ENCODE results near the gene RAP2C.

RAP2C gene

DNA sequence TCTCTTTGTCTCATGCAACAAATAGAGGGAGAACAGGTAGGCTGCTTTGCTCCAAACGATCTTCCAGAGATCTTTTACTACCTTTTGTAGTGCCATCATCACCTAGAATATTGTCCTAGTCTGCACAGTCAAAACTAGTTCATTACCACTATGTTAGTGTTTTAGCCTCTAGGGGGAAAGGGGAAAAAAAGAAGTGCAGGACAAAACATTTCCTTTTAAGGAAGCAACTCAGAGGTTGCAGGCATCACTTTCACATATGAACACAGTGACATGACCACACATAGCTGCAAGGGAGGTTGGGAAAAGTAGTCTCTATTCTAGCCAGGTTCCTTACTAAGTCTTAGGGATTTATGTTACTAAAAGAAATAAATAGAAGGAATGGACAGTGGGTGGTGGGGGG lies 39.3 kb upstream of the RAP2C start:
- H2BK15ac ChIP-seq (ENCODE audit: low read depth, poor library complexity, severe bottlenecking) = no peak overlapping the region
- no peak overlapping the region for H4K91ac ChIP-seq (ENCODE audit: low read length)
- no peak overlapping the region for H3K9ac ChIP-seq (ENCODE audit: low read length)
- H3K36me3 ChIP-seq (ENCODE audit: control insufficient read depth in 1 of 2, insufficient read depth in 2 of 2, low read depth in 1 of 2, low read length in 2 of 2) = no peaks in the 10 kb centered on the region
- H3K4me3 ChIP-seq (ENCODE audit: insufficient read depth in 1 of 2, low read depth in 1 of 2, low read length in 2 of 2) = no peak overlapping the region
- no peak overlapping the region for H2BK120ac ChIP-seq (ENCODE audit: low read depth, low read length)
- no peak overlapping the region for H4K8ac ChIP-seq (ENCODE audit: low read length)
- no peaks in the 10 kb centered on the region for H3K9me3 ChIP-seq (ENCODE audit: control insufficient read depth, low read length)
- no peak overlapping the region for H3K4me2 ChIP-seq (ENCODE audit: low read length, poor library complexity, severe bottlenecking)
- no peak overlapping the region for H3K4ac ChIP-seq (ENCODE audit: low read depth in 1 of 2, low read length in 2 of 2)
- H3K23ac ChIP-seq (ENCODE audit: low read length in 2 of 2) = no peak overlapping the region
- no peak for DNase-seq
- no peak overlapping the region for H3K27ac ChIP-seq (ENCODE audit: low read length, poor library complexity, severe bottlenecking)
- H3K18ac ChIP-seq (ENCODE audit: low read depth in 1 of 2, low read length in 2 of 2) = no peak overlapping the region
- no peak overlapping the region for H2BK5ac ChIP-seq (ENCODE audit: low read depth, low read length, poor library complexity, severe bottlenecking)
- WGBS = no CpG with 5 or more reads among the region's 1 CpG
- no peaks in the 10 kb centered on the region for H3K4me1 ChIP-seq (ENCODE audit: control insufficient read depth, insufficient read depth, low read depth, low read length)
- no peak overlapping the region for H2AFZ ChIP-seq (ENCODE audit: low read depth, low read length)
- no peaks in the 10 kb centered on the region for H3K79me1 ChIP-seq (replicated peaks; ENCODE audit: low read length, poor library complexity, severe bottlenecking)
- no peak overlapping the region for H3K14ac ChIP-seq (ENCODE audit: low read length in 2 of 2)
- no peaks in the 10 kb centered on the region for H3K27me3 ChIP-seq (ENCODE audit: control insufficient read depth in 1 of 2, insufficient read depth in 1 of 2, low read length in 2 of 2)
- H2BK12ac ChIP-seq (ENCODE audit: low read length in 2 of 2) = no peak overlapping the region
- no peak overlapping the region for H2AK5ac ChIP-seq (ENCODE audit: low read length, severe bottlenecking)

DNA sequence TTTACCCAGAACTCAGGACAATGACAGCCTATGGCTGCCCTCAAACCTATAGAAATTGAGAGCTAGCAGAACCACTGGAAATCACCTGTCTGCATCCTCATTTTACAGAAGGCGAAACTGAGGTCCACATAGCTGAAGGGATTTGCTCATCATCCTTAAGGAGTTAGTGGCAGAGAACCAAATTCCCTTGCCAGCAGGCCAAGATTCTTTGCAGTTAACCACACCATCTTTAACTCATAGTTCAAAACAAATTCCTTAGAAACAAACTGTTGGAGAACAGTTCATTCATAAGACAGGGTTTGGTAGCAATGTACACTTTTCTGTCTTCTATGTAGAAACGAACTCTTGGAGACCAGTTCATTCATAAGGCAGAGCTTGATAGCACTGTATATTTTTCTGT lies 37.9 kb upstream of the RAP2C start:
- WGBS = 96% methylated on average over 2 of the region's 2 CpGs
- H3K4me2 ChIP-seq (ENCODE audit: low read length, poor library complexity, severe bottlenecking) = no peak overlapping the region
- H3K23ac ChIP-seq (ENCODE audit: low read length in 2 of 2) = no peak overlapping the region
- H4K8ac ChIP-seq (ENCODE audit: low read length) = no peak overlapping the region
- H3K4me3 ChIP-seq (ENCODE audit: insufficient read depth in 1 of 2, low read depth in 1 of 2, low read length in 2 of 2) = no peak overlapping the region
- no peak overlapping the region for H4K91ac ChIP-seq (ENCODE audit: low read length)
- no peak overlapping the region for H2BK5ac ChIP-seq (ENCODE audit: low read depth, low read length, poor library complexity, severe bottlenecking)
- no peak for DNase-seq
- no peak overlapping the region for H2AK5ac ChIP-seq (ENCODE audit: low read length, severe bottlenecking)
- H3K36me3 ChIP-seq (ENCODE audit: control insufficient read depth in 1 of 2, insufficient read depth in 2 of 2, low read depth in 1 of 2, low read length in 2 of 2) = no peaks in the 10 kb centered on the region
- no peak overlapping the region for H3K14ac ChIP-seq (ENCODE audit: low read length in 2 of 2)
- H2BK12ac ChIP-seq (ENCODE audit: low read length in 2 of 2) = no peak overlapping the region
- H3K79me1 ChIP-seq (replicated peaks; ENCODE audit: low read length, poor library complexity, severe bottlenecking) = no peaks in the 10 kb centered on the region
- H2BK15ac ChIP-seq (ENCODE audit: low read depth, poor library complexity, severe bottlenecking) = no peak overlapping the region
- H3K4me1 ChIP-seq (ENCODE audit: control insufficient read depth, insufficient read depth, low read depth, low read length) = no peaks in the 10 kb centered on the region
- H3K18ac ChIP-seq (ENCODE audit: low read depth in 1 of 2, low read length in 2 of 2) = no peak overlapping the region
- H2BK120ac ChIP-seq (ENCODE audit: low read depth, low read length) = no peak overlapping the region
- no peaks in the 10 kb centered on the region for H3K27me3 ChIP-seq (ENCODE audit: control insufficient read depth in 1 of 2, insufficient read depth in 1 of 2, low read length in 2 of 2)
- no peaks in the 10 kb centered on the region for H3K9me3 ChIP-seq (ENCODE audit: control insufficient read depth, low read length)
- no peak overlapping the region for H3K27ac ChIP-seq (ENCODE audit: low read length, poor library complexity, severe bottlenecking)
- no peak overlapping the region for H2AFZ ChIP-seq (ENCODE audit: low read depth, low read length)
- no peak overlapping the region for H3K4ac ChIP-seq (ENCODE audit: low read depth in 1 of 2, low read length in 2 of 2)
- H3K9ac ChIP-seq (ENCODE audit: low read length) = no peak overlapping the region

DNA sequence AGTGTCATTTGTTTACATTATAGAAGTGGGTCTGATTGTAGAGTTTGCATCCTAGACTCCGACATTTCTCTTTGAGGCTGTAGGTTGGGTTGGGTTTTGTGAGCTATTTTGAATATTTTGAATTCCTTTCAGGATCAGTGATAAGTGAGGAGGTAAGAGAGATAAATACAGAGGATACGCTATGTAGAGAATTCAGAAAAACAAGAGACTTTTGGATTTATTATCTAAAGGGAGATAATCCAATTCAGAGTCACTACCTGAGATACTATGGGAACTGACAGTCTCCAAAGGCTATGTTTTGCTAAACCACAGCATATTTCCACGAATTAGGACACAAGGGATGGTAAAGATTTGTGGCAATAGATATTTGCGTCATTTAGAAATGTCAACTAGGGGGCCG lies 16.9 kb upstream of the RAP2C start:
- H3K27ac ChIP-seq (ENCODE audit: low read length, poor library complexity, severe bottlenecking) = no peak overlapping the region
- H3K14ac ChIP-seq (ENCODE audit: low read length in 2 of 2) = no peak overlapping the region
- no peak for DNase-seq
- no peaks in the 10 kb centered on the region for H3K9me3 ChIP-seq (ENCODE audit: control insufficient read depth, low read length)
- no peak overlapping the region for H4K8ac ChIP-seq (ENCODE audit: low read length)
- H2AFZ ChIP-seq (ENCODE audit: low read depth, low read length) = no peak overlapping the region
- no peak overlapping the region for H3K4ac ChIP-seq (ENCODE audit: low read depth in 1 of 2, low read length in 2 of 2)
- H3K23ac ChIP-seq (ENCODE audit: low read length in 2 of 2) = no peak overlapping the region
- no peaks in the 10 kb centered on the region for H3K27me3 ChIP-seq (ENCODE audit: control insufficient read depth in 1 of 2, insufficient read depth in 1 of 2, low read length in 2 of 2)
- H2AK5ac ChIP-seq (ENCODE audit: low read length, severe bottlenecking) = no peak overlapping the region
- H2BK120ac ChIP-seq (ENCODE audit: low read depth, low read length) = no peak overlapping the region
- no peak overlapping the region for H3K9ac ChIP-seq (ENCODE audit: low read length)
- H3K4me2 ChIP-seq (ENCODE audit: low read length, poor library complexity, severe bottlenecking) = no peak overlapping the region
- WGBS = 13% methylated on average over 1 of the region's 5 CpGs
- H4K91ac ChIP-seq (ENCODE audit: low read length) = no peak overlapping the region
- no peaks in the 10 kb centered on the region for H3K36me3 ChIP-seq (ENCODE audit: control insufficient read depth in 1 of 2, insufficient read depth in 2 of 2, low read depth in 1 of 2, low read length in 2 of 2)
- no peak overlapping the region for H2BK12ac ChIP-seq (ENCODE audit: low read length in 2 of 2)
- H3K4me3 ChIP-seq (ENCODE audit: insufficient read depth in 1 of 2, low read depth in 1 of 2, low read length in 2 of 2) = no peak overlapping the region
- H2BK5ac ChIP-seq (ENCODE audit: low read depth, low read length, poor library complexity, severe bottlenecking) = no peak overlapping the region
- no peaks in the 10 kb centered on the region for H3K79me1 ChIP-seq (replicated peaks; ENCODE audit: low read length, poor library complexity, severe bottlenecking)
- H2BK15ac ChIP-seq (ENCODE audit: low read depth, poor library complexity, severe bottlenecking) = no peak overlapping the region
- H3K4me1 ChIP-seq (ENCODE audit: control insufficient read depth, insufficient read depth, low read depth, low read length) = no peaks in the 10 kb centered on the region
- H3K18ac ChIP-seq (ENCODE audit: low read depth in 1 of 2, low read length in 2 of 2) = no peak overlapping the region

DNA sequence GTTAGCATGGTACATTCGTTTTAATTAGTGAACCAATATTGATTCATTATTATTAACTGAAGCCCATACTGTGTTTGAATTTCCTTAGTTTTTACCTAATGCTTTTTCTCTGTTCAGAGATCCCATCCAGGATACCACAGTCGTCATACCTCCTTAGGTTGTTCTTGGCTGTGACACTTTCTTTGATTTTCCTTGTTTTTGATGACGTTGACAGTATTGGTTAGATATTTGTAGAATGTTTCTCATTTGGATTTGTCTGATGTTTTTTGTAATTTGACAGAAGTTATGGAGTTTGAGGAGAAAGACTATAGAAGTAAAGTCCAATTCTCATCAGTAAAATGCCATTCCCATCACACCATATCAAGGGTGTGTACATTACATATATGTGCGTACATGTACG lies 16.2 kb upstream of the RAP2C start:
- WGBS = no CpG with 5 or more reads among the region's 5 CpGs

More for the DNA sequence above, 16.2 kb upstream of the RAP2C start:
- H3K9me3 ChIP-seq (ENCODE audit: control insufficient read depth, low read length) = no peaks in the 10 kb centered on the region
- no peak overlapping the region for H3K14ac ChIP-seq (ENCODE audit: low read length in 2 of 2)
- H3K79me1 ChIP-seq (replicated peaks; ENCODE audit: low read length, poor library complexity, severe bottlenecking) = no peaks in the 10 kb centered on the region
- H3K4me3 ChIP-seq (ENCODE audit: insufficient read depth in 1 of 2, low read depth in 1 of 2, low read length in 2 of 2) = no peak overlapping the region
- H2BK12ac ChIP-seq (ENCODE audit: low read length in 2 of 2) = no peak overlapping the region
- H3K18ac ChIP-seq (ENCODE audit: low read depth in 1 of 2, low read length in 2 of 2) = no peak overlapping the region
- H3K4me1 ChIP-seq (ENCODE audit: control insufficient read depth, insufficient read depth, low read depth, low read length) = no peaks in the 10 kb centered on the region
- H2AFZ ChIP-seq (ENCODE audit: low read depth, low read length) = no peak overlapping the region
- no peak overlapping the region for H3K23ac ChIP-seq (ENCODE audit: low read length in 2 of 2)
- no peaks in the 10 kb centered on the region for H3K36me3 ChIP-seq (ENCODE audit: control insufficient read depth in 1 of 2, insufficient read depth in 2 of 2, low read depth in 1 of 2, low read length in 2 of 2)
- H2BK5ac ChIP-seq (ENCODE audit: low read depth, low read length, poor library complexity, severe bottlenecking) = no peak overlapping the region
- no peak overlapping the region for H3K9ac ChIP-seq (ENCODE audit: low read length)
- no peak overlapping the region for H3K4me2 ChIP-seq (ENCODE audit: low read length, poor library complexity, severe bottlenecking)
- H4K8ac ChIP-seq (ENCODE audit: low read length) = no peak overlapping the region
- DNase-seq = no peak
- no peak overlapping the region for H2BK15ac ChIP-seq (ENCODE audit: low read depth, poor library complexity, severe bottlenecking)
- H3K27ac ChIP-seq (ENCODE audit: low read length, poor library complexity, severe bottlenecking) = no peak overlapping the region
- H3K4ac ChIP-seq (ENCODE audit: low read depth in 1 of 2, low read length in 2 of 2) = no peak overlapping the region
- no peak overlapping the region for H2AK5ac ChIP-seq (ENCODE audit: low read length, severe bottlenecking)
- no peak overlapping the region for H4K91ac ChIP-seq (ENCODE audit: low read length)
- H2BK120ac ChIP-seq (ENCODE audit: low read depth, low read length) = no peak overlapping the region
- no peaks in the 10 kb centered on the region for H3K27me3 ChIP-seq (ENCODE audit: control insufficient read depth in 1 of 2, insufficient read depth in 1 of 2, low read length in 2 of 2)

All from mesenchymal stem cell (in vitro differentiated cells and primary cell).